Measurements from ENCODE around the gene NECAB2. TPM values are rescaled to one million over a fixed set of nuclear protein-coding genes. Genes with fewer than 3 reads are reported as not detected.

NECAB2 gene
- total RNA-seq, 4 donors from 2014 or later: not detected

GRCh38 chr16:83937267-83937666 lies 30.8 kb upstream of the NECAB2 start:
- no peak for TF ChIP-seq CTCF (IDR thresholded peaks at IDR 0.05; ENCODE audit: low read depth)

GRCh38 chr16:83937922-83938885 lies 29.8 kb upstream of the NECAB2 start:
- TF ChIP-seq CTCF (IDR thresholded peaks at IDR 0.05; ENCODE audit: low read depth): no peak

GRCh38 chr16:83939266-83939855 lies 28.7 kb upstream of the NECAB2 start:
- no peak for TF ChIP-seq CTCF (IDR thresholded peaks at IDR 0.05; ENCODE audit: low read depth)

GRCh38 chr16:83940119-83940518 lies 27.9 kb upstream of the NECAB2 start:
- no peak for TF ChIP-seq CTCF (IDR thresholded peaks at IDR 0.05; ENCODE audit: low read depth)

GRCh38 chr16:83940630-83941378 lies 27.2 kb upstream of the NECAB2 start:
- no peak for TF ChIP-seq CTCF (IDR thresholded peaks at IDR 0.05; ENCODE audit: low read depth)

GRCh38 chr16:83942074-83942473 lies 26.0 kb upstream of the NECAB2 start:
- TF ChIP-seq CTCF (IDR thresholded peaks at IDR 0.05; ENCODE audit: low read depth): no peak
